Transverse colon (tissue), 3 donors: ENCODE measurements around the gene NANP.

Experiments used
- CTCF ChIP-seq, 5 experiments: fragments of 200-600 bp in 3 of 5; fragments of 450-650 bp in 2 of 5; sonication (generic) in 3 of 5; IDR thresholded peaks; 1 replicate in 2 of 5; 2 replicates in 3 of 5; pipeline ENCODE4 v1.5.1; 2016 to 2017; ENCODE audit warnings: antibody characterized with exemption in 5 of 5, inconsistent platforms in 3 of 5, mild to moderate bottlenecking in 2 of 5, moderate library complexity in 1 of 5
- POLR2A ChIP-seq: fragments of 450-650 bp; IDR thresholded peaks from one replicate; pipeline ENCODE4 v1.6.1; 2016; ENCODE audit warnings: antibody characterized with exemption, mild to moderate bottlenecking, moderate library complexity

- TF ChIP-seq CTCF (IDR thresholded peaks at IDR 0.05), result no peak
- no peak for TF ChIP-seq POLR2A
Measured at GRCh38 chr20:25588491-25588890, 35.3 kb downstream of the NANP start.
